Upper lobe of left lung (tissue), 4 donors: ENCODE data around the gene TUB.

Experiments used
- POLR2A ChIP-seq, 4 donors: fragments of 450-650 bp; IDR thresholded peaks; one replicate each; pipeline ENCODE4 v1.5.1; 2016 to 2017; ENCODE audit warnings: antibody characterized with exemption in 4 of 4, mild to moderate bottlenecking in 2 of 4
- POLR2AphosphoS5 ChIP-seq, 2 donors: sonication (generic); formaldehyde crosslinking; IDR thresholded peaks; one replicate each; pipeline ENCODE4 v1.5.1; 2017; ENCODE audit warnings: antibody characterized with exemption in 2 of 2
- TF ChIP-seq, protein P1 (sequence below), 6 experiments: fragments of 450-650 bp in 4 of 6; fragments of 200-600 bp in 2 of 6; sonication (generic) in 2 of 6; IDR thresholded peaks; one replicate each; pipeline ENCODE4 v1.5.1; 2016 to 2019; ENCODE audit warnings: antibody characterized with exemption in 6 of 6

DNA sequence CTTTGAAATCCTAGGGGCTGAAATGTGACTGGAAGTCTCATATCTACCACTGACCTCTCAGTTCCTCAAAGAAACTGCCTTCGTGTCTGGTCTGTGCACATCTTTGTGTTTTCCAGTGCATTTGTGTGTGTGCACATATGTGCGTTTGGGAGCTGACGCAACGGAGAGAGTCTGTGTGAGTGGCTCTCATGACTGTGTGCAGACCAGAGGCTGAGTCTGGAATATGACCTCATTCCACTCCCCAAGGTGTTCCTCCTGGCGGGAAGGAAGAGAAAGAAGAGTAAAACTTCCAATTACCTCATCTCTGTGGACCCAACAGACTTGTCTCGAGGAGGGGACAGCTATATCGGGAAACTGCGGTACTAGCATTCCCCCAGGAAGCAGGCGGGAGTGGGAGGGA, 16.5 kb downstream of the TUB start:
- TF ChIP-seq POLR2A (IDR thresholded peaks at IDR 0.05) (no peak), POLR2AphosphoS5 (IDR thresholded peaks at IDR 0.05) (no peak)
- TF ChIP-seq, protein P1, sequence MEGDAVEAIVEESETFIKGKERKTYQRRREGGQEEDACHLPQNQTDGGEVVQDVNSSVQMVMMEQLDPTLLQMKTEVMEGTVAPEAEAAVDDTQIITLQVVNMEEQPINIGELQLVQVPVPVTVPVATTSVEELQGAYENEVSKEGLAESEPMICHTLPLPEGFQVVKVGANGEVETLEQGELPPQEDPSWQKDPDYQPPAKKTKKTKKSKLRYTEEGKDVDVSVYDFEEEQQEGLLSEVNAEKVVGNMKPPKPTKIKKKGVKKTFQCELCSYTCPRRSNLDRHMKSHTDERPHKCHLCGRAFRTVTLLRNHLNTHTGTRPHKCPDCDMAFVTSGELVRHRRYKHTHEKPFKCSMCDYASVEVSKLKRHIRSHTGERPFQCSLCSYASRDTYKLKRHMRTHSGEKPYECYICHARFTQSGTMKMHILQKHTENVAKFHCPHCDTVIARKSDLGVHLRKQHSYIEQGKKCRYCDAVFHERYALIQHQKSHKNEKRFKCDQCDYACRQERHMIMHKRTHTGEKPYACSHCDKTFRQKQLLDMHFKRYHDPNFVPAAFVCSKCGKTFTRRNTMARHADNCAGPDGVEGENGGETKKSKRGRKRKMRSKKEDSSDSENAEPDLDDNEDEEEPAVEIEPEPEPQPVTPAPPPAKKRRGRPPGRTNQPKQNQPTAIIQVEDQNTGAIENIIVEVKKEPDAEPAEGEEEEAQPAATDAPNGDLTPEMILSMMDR (IDR thresholded peaks at IDR 0.05) = no peak
